Stimulated activated naive CD8-positive, alpha-beta T cell treated with anti-CD3 and anti-CD28 coated beads, Interleukin-15, amount 100 ng/mL, for 72 hours (primary cell): ENCODE measurements around the gene MRPS27.

Source experiments
- ATAC-seq: fragments of 150-1000 bp; cut with Tn5 transposase; 2 replicates; pipeline ENCODE4 v1.10.0; 2021; ENCODE audit warnings: mild to moderate bottlenecking, moderate library complexity
- DNase-seq, 2 donors: peaks; one replicate each; pipeline ENCODE4 v3.0.0; 2021 to 2022
- H3K27ac Mint-ChIP-seq, 2 donors: one replicate each; pipeline ENCODE4 v1.8.0; 2022; ENCODE audit warnings: mild to moderate bottlenecking in 2 of 2, mixed read lengths in 2 of 2, moderate library complexity in 2 of 2
- H3K27me3 Mint-ChIP-seq: one replicate; pipeline ENCODE4 v1.8.0; 2022; ENCODE audit warnings: mixed read lengths
- H3K4me1 Mint-ChIP-seq: one replicate; pipeline ENCODE4 v1.8.0; 2022; ENCODE audit warnings: mild to moderate bottlenecking, mixed read lengths
- H3K4me3 Mint-ChIP-seq, 2 donors: one replicate each; pipeline ENCODE4 v1.8.0; 2022; ENCODE audit warnings: mild to moderate bottlenecking in 2 of 2, mixed read lengths in 2 of 2, moderate library complexity in 1 of 2
- H3K9me3 Mint-ChIP-seq, 2 donors: one replicate each; pipeline ENCODE4 v1.8.0; 2022; ENCODE audit warnings: mixed read lengths in 2 of 2

Gene MRPS27

GRCh38 chr5:72221541-72221940, 98.5 kb downstream of the MRPS27 start:
- DNase-seq (no peak), ATAC-seq (no peak)
- H3K9me3 Mint-ChIP-seq: no peaks in the 10 kb centered on the region
- H3K27ac Mint-ChIP-seq: no peak overlapping the region
- no peaks in the 10 kb centered on the region for H3K27me3 Mint-ChIP-seq
- H3K4me3 Mint-ChIP-seq: no peak overlapping the region
- no peaks in the 10 kb centered on the region for H3K4me1 Mint-ChIP-seq

DNA sequence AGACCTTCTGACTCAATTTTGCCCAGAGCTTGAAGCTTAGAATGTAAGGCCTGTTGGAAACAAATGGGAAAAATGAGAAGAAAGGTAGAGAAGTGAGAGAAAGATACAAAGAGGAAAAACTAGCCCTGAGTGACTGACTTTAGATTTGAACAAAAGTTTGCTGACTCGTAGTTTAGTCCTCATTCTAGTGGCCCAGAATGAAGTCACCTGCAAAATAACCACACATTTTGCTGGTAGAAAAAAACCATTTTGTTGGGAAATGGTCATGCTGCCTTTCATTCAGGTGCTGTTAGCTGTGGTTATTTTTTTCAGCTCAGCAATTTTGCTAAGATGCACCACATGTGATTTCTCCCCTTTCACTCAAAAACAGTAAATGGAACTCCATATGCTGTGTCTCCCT, 98.9 kb downstream of the MRPS27 start:
- H3K27me3 Mint-ChIP-seq: no peaks in the 10 kb centered on the region
- no peak for DNase-seq
- H3K4me3 Mint-ChIP-seq: no peak overlapping the region
- no peak for ATAC-seq
- no peaks in the 10 kb centered on the region for H3K9me3 Mint-ChIP-seq
- no peak overlapping the region for H3K27ac Mint-ChIP-seq
- no peaks in the 10 kb centered on the region for H3K4me1 Mint-ChIP-seq

DNA sequence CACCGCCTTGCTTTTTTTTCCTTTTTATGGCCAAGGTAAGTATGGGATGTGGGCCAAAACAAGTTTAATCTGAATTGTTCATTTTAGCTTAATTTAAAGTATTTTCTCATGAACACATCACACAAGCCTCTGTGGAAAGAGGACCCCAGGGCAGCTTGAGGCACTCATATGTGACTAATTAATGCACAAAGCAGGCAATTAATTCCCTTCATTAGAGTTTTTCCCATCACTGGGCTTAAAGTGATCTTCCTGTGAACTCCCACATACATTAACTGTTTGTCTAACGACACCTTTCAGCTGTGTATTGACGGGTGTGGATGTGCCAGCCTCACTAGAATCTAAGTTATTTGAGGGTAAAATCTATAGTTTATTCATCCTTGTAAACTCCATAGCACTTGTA, 103.3 kb downstream of the MRPS27 start:
- DNase-seq (no peak), ATAC-seq (no peak)
- H3K9me3 Mint-ChIP-seq: no peaks in the 10 kb centered on the region
- no peak overlapping the region for H3K27ac Mint-ChIP-seq
- no peaks in the 10 kb centered on the region for H3K27me3 Mint-ChIP-seq
- H3K4me3 Mint-ChIP-seq: no peak overlapping the region
- peaks cover 6% of the 10 kb centered on the region for H3K4me1 Mint-ChIP-seq

DNA sequence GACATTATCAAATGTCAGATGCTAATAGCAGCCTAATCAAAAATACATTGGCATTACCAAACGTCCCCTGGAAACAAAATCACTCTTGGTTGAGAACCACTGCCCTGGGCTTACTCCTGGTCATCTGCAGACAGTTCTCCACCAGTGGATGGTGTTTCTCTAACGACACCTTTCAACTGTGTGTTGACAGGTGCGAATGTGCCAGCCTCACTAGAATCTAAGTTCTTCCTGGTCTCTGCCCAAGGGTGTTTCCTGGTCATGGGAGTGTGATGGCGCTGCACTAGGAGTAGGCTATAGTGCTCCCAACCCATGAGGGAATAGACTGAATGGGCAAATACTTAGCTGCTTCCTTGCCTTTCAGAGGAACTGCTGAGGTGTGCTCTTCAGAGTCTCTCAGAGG, 105.9 kb downstream of the MRPS27 start:
- ATAC-seq (no peak), DNase-seq (no peak)
- peaks cover 6% of the 10 kb centered on the region for H3K4me1 Mint-ChIP-seq
- no peaks in the 10 kb centered on the region for H3K9me3 Mint-ChIP-seq
- no peak overlapping the region for H3K4me3 Mint-ChIP-seq
- H3K27ac Mint-ChIP-seq: no peak overlapping the region
- H3K27me3 Mint-ChIP-seq: no peaks in the 10 kb centered on the region

GRCh38 chr5:72213482-72213881, 106.6 kb downstream of the MRPS27 start:
- Mint-ChIP-seq H3K4me3 (no peak overlapping the region), H3K27ac (peak overlapping the region in 1 of 2 donors; percentile 87), H3K27me3 (no peaks in the 10 kb centered on the region), H3K4me1 (peaks cover 6% of the 10 kb centered on the region), H3K9me3 (no peaks in the 10 kb centered on the region)
- no peak for DNase-seq
- ATAC-seq: no peak

DNA sequence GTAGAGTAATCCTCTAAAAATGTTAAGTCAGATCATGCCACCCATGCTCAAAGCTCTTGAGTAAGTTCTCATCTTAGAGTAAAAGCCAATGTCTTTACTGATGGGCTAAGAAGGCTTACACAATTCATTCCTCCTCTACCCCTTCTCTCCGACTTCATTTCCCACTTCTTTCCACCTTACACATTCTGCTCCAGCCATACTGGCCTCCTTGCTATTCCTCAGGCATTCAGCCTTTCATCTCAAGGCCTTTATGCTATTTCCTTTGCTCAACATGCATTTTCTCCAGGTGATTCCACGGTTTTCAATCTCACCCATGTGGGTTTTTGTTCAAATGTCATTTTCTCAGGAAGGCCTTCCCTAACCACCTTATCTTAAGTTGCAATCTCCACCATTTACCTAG, 107.9 kb downstream of the MRPS27 start:
- DNase-seq (no peak), ATAC-seq (no peak)
- Mint-ChIP-seq H3K27ac (no peak overlapping the region), H3K4me3 (no peak overlapping the region), H3K9me3 (no peaks in the 10 kb centered on the region), H3K27me3 (no peaks in the 10 kb centered on the region), H3K4me1 (peaks cover 11% of the 10 kb centered on the region)

DNA sequence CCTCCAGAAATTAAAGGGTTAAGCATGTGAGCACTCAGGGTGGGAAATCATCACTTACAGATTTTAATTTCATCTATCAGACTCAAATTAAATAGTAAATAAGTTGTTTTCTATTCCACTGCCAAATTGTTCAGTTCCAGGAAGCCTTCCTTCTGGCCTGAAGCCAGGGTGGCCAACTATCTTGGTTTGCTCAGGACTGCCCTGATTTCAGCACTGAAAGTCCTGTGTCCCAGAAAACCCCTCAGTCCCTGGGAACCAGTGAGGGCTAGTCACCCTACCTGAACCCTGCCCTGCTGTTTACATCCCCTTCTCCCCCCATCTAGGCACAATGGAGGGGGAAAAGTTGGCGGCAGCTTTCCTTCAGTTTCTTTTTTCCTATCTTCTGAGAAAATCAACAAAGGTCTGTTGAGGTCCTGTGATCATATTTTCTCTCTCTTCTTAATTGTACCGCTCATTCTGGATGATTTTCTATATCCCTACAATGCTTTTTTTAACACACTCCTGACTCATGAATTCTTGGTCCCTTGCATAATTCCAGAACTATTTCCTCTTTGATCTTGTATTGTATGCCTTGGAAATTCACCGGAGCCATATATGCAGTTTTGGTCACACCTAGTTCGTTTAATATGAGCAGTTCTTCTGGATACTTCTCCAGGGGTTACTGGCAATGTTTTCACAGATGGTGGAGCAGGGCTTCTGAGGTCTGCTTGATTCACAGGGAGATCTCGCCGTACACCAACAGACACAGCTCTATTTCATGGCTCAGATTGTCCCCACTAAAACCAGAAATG, 109.0 kb downstream of the MRPS27 start:
- DNase-seq (no peak), ATAC-seq (no peak)
- Mint-ChIP-seq H3K4me3 (no peak overlapping the region), H3K9me3 (no peaks in the 10 kb centered on the region), H3K4me1 (peaks cover 11% of the 10 kb centered on the region), H3K27ac (no peak overlapping the region), H3K27me3 (no peaks in the 10 kb centered on the region)

DNA sequence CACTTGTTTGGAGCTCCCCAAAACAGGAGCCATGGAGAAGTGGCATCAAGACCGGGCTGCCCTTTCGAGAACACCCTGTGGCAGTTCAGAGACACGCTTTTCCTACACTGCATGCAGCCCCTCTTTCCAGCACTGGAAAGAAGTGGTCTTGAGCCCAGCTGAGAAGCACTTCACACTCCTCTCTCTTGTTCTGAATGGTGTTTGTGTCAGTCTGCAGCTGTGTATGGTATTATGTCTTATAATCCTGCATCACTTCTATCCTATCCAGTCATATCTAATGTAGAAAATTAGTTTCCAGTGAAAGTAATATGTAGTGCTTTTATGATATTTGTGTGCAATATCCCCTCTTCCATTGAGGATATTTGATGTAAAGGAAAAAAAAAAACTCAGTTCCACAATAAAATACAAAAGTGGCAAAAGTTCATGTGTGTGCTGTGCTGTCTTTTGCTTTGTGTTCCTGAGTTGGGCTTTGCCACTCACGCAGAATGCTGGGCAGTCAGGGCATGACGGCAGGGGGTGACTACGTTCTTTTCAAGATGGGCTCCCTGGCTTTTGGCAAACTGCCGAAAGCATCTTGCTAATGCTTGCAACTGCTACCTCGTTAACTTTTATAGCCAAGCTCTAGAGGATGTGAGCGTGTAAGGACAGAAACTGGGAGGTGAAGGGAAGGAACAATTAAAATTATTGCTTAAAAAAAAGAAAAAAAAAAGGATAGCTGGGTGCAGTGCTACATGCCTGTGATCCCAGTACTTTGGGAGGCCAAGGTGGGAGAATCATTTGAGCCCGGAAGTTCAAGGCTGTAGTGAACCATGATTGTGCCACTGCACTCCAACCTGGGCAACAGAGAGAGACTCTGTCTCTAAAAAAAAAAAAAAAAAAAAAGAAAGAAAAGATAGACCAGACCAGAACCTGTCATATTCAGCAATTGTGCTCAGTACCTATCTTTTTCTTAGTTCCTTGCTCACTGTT, 110.6 kb downstream of the MRPS27 start:
- Mint-ChIP-seq H3K27ac (no peak overlapping the region), H3K27me3 (no peaks in the 10 kb centered on the region), H3K4me1 (peaks cover 11% of the 10 kb centered on the region), H3K4me3 (no peak overlapping the region), H3K9me3 (peaks cover 0 to 5% of the 10 kb centered on the region in 2 donors)
- ATAC-seq (no peak), DNase-seq (no peak)

DNA sequence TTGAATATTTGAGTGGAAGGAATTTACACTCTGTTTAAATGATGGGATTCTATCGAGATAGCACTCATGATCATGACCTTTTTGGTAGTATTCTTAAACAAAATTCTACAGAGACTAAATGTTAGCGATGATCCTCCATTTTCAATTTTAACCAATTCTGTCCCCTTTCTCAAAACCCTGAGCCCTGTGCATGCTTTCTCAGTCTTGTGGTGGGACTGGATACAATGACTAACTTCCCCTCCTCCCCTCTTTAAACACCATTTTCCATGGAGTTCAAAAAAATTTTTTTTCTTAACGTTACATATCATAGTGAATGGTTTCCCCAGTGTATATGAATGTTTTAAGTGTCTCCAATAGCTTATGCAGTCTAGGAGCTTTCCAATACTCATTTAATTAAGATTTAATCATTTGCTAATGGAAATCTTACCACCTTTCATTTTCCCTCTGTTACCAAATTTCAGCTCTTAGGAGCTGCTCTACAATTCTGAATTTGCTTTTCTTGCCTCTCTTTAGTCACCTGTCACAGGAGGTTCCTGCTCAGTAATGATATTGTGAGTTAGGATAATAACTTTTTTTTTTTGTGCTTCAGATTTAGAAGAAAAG, 111.6 kb downstream of the MRPS27 start:
- H3K9me3 Mint-ChIP-seq: peaks cover 0 to 5% of the 10 kb centered on the region in 2 donors
- no peaks in the 10 kb centered on the region for H3K27me3 Mint-ChIP-seq
- DNase-seq: no peak
- H3K4me1 Mint-ChIP-seq: peaks cover 7% of the 10 kb centered on the region
- no peak overlapping the region for H3K4me3 Mint-ChIP-seq
- ATAC-seq: no peak
- no peak overlapping the region for H3K27ac Mint-ChIP-seq

- H3K27me3 Mint-ChIP-seq: no peaks in the 10 kb centered on the region
- no peak overlapping the region for H3K4me3 Mint-ChIP-seq
- no peak for ATAC-seq
- DNase-seq: no peak
- H3K27ac Mint-ChIP-seq: no peak overlapping the region
- peaks cover 0 to 5% of the 10 kb centered on the region in 2 donors for H3K9me3 Mint-ChIP-seq
- H3K4me1 Mint-ChIP-seq: peaks cover 5% of the 10 kb centered on the region
Measured at GRCh38 chr5:72206994-72207393, 113.0 kb downstream of the MRPS27 start.

DNA sequence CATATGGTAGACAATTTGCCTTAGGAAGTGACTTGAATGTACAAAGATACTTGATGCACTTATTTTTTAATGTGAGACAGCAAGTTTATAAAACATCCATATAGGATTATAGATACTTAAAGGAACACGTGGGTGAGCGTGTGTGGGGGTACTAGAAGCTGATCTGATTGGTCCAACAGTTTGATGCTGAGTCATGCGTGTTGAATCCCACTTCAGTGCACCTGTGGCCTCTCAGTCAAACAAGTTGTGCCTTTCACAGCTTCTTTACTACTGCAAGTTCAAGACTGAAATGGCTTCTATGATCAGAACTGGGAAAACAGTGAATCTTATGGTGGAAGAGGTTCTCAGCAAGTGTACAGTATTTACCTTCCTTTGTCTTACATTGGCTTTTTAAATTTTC, 113.9 kb downstream of the MRPS27 start:
- peaks cover 0 to 5% of the 10 kb centered on the region in 2 donors for H3K9me3 Mint-ChIP-seq
- DNase-seq (no peak), ATAC-seq (no peak)
- H3K27me3 Mint-ChIP-seq: no peaks in the 10 kb centered on the region
- H3K4me3 Mint-ChIP-seq: no peak overlapping the region
- H3K4me1 Mint-ChIP-seq: peaks cover 5% of the 10 kb centered on the region
- no peak overlapping the region for H3K27ac Mint-ChIP-seq

GRCh38 chr5:72205431-72206009, 114.5 kb downstream of the MRPS27 start:
- DNase-seq (no peak), ATAC-seq (no peak)
- H3K27me3 Mint-ChIP-seq: no peaks in the 10 kb centered on the region
- peaks cover 0 to 5% of the 10 kb centered on the region in 2 donors for H3K9me3 Mint-ChIP-seq
- H3K27ac Mint-ChIP-seq: peak overlapping the region in 1 of 2 donors; percentile 1
- peaks cover 5% of the 10 kb centered on the region for H3K4me1 Mint-ChIP-seq
- no peak overlapping the region for H3K4me3 Mint-ChIP-seq

DNA sequence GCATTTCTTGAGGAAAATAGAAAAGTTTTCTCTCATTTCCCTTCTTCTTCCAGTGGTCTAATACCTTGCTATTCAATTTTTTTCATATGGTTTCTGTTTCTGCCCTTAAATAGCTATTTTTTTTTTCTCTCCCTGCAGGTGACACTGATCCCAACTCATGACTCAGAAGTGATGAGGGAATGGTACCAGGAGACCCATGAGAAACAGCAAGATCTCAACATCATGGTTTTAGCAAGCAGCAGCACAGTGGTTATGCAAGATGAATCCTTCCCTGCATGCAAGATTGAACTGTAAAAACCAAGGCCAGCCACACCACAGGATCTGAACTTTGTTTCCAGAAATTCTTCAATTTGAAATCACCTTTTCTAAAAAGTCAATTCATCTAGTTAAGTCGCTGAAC, 115.1 kb downstream of the MRPS27 start:
- Mint-ChIP-seq H3K4me3 (no peak overlapping the region), H3K9me3 (peaks cover 0 to 5% of the 10 kb centered on the region in 2 donors), H3K27me3 (no peaks in the 10 kb centered on the region), H3K4me1 (peaks cover 5% of the 10 kb centered on the region), H3K27ac (no peak overlapping the region)
- ATAC-seq (no peak), DNase-seq (no peak)

DNA sequence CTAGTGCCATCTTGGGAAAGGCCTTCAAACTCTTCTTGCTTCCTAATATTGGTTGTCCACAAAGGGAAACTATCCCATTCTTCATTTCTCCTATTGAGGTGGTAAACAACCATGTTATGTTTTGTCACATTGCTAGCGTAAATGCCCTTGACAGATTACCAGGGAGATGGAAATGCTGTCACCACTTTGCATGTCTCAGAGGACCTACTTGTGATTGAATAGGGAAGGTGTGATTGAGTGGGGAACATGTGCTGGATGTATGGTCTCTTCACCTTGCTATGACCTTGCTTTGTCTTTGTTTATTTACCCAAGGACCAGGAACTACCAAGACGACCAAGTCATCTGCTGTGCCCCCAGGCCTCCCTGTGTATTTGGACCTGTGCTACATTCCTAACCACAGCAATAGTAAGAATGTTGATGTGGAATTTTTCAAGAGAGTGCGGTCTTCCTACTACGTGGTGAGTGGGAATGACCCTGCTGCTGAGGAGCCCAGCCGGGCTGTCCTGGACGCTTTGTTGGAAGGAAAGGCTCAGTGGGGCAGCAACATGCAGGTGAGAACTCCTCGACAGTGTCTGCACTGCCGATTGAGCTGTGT, 116.7 kb downstream of the MRPS27 start:
- no peak for DNase-seq
- ATAC-seq: no peak
- Mint-ChIP-seq H3K27me3 (no peaks in the 10 kb centered on the region), H3K4me1 (peaks cover 5% of the 10 kb centered on the region), H3K9me3 (peaks cover 0 to 5% of the 10 kb centered on the region in 2 donors), H3K27ac (no peak overlapping the region), H3K4me3 (no peak overlapping the region)

DNA sequence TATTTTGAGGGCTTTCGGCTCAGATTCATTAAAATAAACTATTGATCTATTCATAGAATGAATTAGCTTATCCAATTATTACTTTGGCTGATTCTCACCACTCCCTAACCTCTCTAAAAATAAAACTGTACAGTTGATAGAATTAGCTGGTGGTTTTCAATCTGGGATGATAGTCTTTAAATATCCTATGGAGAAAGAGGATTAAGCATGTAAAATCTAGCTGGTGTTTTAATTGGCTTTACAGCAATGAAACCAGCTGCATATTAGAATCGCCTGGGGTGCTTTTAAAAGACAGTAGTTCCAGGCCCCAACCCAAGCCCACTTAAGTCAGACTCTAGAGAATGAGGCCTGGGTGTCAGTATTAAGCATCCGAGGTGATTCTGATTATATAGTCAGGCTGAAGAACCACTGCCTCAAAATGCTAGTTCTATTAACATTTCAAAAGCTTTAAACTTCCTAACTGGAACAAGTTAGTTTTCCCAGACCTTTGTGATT, 117.7 kb downstream of the MRPS27 start:
- ATAC-seq: no peak
- no peaks in the 10 kb centered on the region for H3K4me1 Mint-ChIP-seq

More for the DNA sequence above, 117.7 kb downstream of the MRPS27 start:
- Mint-ChIP-seq H3K27me3 (no peaks in the 10 kb centered on the region), H3K4me3 (no peak overlapping the region), H3K9me3 (peaks cover 0 to 5% of the 10 kb centered on the region in 2 donors), H3K27ac (no peak overlapping the region)
- no peak for DNase-seq
